ENCODE results near the gene CDK14. TPM values are rescaled to one million over a fixed set of nuclear protein-coding genes. Genes with fewer than 3 reads are reported as not detected.

The CDK14 gene
- total RNA-seq, 4 donors from 2014 or later = 29.3 to 37.8 (median 33.0) TPM

- intact Hi-C loops (cut with DNase I) = no loop called here
- no peaks in the 10 kb centered on the region for H3K9me3 ChIP-seq
- DNase-seq = no peak
- no peak overlapping the region for H3K4me3 ChIP-seq (replicated peaks in 1 of 3)
- WGBS, 2 donors = 69 to 73% methylated on average over 5 of the region's 5 CpGs
- peaks cover 0 to 6% of the 10 kb centered on the region in 2 donors for H3K4me1 ChIP-seq
- no peak overlapping the region for H3K27ac ChIP-seq
- H3K27me3 ChIP-seq = no peaks in the 10 kb centered on the region
- TF ChIP-seq POLR2A (IDR thresholded peaks at IDR 0.05) (no peak), CTCF (IDR thresholded peaks at IDR 0.05) (no peak)
- no peaks in the 10 kb centered on the region for H3K36me3 ChIP-seq
Measured at GRCh38 chr7:90999989-91000979, 404.2 kb downstream of the CDK14 start.

- Histone ChIP-seq H3K36me3 (no peaks in the 10 kb centered on the region), H3K4me3 (replicated peaks in 1 of 3) (no peak overlapping the region), H3K27me3 (no peaks in the 10 kb centered on the region), H3K9me3 (no peaks in the 10 kb centered on the region), H3K27ac (no peak overlapping the region), H3K4me1 (peaks cover 0 to 16% of the 10 kb centered on the region in 2 donors)
- no peak for TF ChIP-seq CTCF (IDR thresholded peaks at IDR 0.05)
- TF ChIP-seq POLR2A (IDR thresholded peaks at IDR 0.05) = no peak
- intact Hi-C loops (cut with DNase I) = no loop called here
- DNase-seq = no peak
- WGBS, 2 donors = 88 to 92% methylated on average over 4 of the region's 4 CpGs
Measured at GRCh38 chr7:91005024-91005423, 408.9 kb downstream of the CDK14 start.

DNA sequence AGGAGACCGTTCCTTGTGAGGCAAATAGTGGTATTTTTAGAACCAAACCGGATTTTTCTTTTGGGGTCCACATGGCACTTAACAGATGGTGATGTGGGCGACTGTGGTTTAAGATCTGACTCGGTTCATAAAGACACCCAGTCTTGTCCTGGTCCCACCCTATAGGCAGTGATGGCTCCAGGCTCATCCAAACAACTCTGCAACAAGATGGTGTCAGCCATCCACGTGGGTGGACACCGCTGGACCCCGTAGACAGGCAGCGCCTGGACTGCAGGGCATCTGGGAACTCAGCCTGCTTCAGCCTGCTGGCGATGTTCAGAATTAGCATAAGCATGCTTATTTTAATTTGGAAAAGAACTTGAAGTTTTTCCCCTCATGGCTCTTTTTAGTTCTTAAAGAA lies 409.7 kb downstream of the CDK14 start:
- intact Hi-C loops (cut with DNase I) = no loop called here
- H3K9me3 ChIP-seq = no peaks in the 10 kb centered on the region
- H3K36me3 ChIP-seq = no peaks in the 10 kb centered on the region
- 87 to 88% methylated on average over 9 of the region's 9 CpGs for WGBS, 2 donors
- no peak overlapping the region for H3K4me3 ChIP-seq (replicated peaks in 1 of 3)
- TF ChIP-seq POLR2A (IDR thresholded peaks at IDR 0.05) (no peak), CTCF (IDR thresholded peaks at IDR 0.05) (no peak)
- no peak overlapping the region for H3K27ac ChIP-seq
- peaks cover 0 to 16% of the 10 kb centered on the region in 2 donors for H3K4me1 ChIP-seq
- no peaks in the 10 kb centered on the region for H3K27me3 ChIP-seq
- DNase-seq = no peak

GRCh38 chr7:91007371-91007770 lies 411.2 kb downstream of the CDK14 start:
- Histone ChIP-seq H3K4me3 (replicated peaks in 1 of 3) (no peak overlapping the region), H3K27ac (peak overlapping the region in 2 of 3 donors; percentile 15 to 40), H3K27me3 (no peaks in the 10 kb centered on the region), H3K9me3 (no peaks in the 10 kb centered on the region), H3K36me3 (no peaks in the 10 kb centered on the region), H3K4me1 (peaks cover 0 to 16% of the 10 kb centered on the region in 2 donors)
- TF ChIP-seq POLR2A (IDR thresholded peaks at IDR 0.05) = no peak
- no peak for TF ChIP-seq CTCF (IDR thresholded peaks at IDR 0.05)
- intact Hi-C loops (cut with DNase I) = no loop called here
- DNase-seq = no peak
- 52 to 73% methylated on average over 1 of the region's 1 CpG for WGBS, 2 donors

GRCh38 chr7:91013078-91013477 lies 417.0 kb downstream of the CDK14 start:
- no peak for DNase-seq
- Histone ChIP-seq H3K27ac (no peak overlapping the region), H3K4me3 (replicated peaks in 1 of 3) (no peak overlapping the region), H3K9me3 (no peaks in the 10 kb centered on the region), H3K27me3 (no peaks in the 10 kb centered on the region), H3K4me1 (peaks cover 0 to 4% of the 10 kb centered on the region in 2 donors), H3K36me3 (no peaks in the 10 kb centered on the region)
- WGBS, 2 donors = 90% methylated on average over 1 of the region's 1 CpG
- intact Hi-C loops (cut with DNase I) = no loop called here
- TF ChIP-seq CTCF (IDR thresholded peaks at IDR 0.05) (no peak), POLR2A (IDR thresholded peaks at IDR 0.05) (no peak)
